NCI-H1436 treated with DMSO at 0.1 percent for 48 hours (cell line): ENCODE results near the gene ZBTB24.

Source experiments
- DNase-seq: peaks from one replicate; lab custom pipeline; 2025; lab: John Stamatoyannopoulos, UW

The ZBTB24 gene

DNA sequence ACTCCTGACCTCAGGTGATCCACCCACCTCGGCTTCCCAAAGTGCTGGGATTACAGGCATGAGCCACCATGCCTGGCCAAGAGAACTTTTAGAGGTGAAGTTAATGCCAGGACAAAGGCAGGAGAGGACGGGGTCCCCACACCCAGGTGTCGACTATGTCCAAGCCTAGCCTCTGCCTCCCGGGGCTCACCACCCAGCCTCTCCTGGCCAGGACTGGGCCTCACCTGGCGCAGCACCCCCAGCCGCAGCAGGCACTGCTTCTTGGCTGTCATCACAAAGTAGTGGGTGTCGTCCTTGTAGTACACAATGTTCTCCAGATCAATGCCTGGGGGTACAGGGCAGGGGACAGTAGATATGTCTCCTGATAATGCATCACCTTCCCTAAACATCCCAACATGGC lies 31.6 kb downstream of the ZBTB24 start:
- DNase-seq = no peak

GRCh38 chr6:109450801-109451200 lies 32.2 kb downstream of the ZBTB24 start:
- DNase-seq = no peak

DNA sequence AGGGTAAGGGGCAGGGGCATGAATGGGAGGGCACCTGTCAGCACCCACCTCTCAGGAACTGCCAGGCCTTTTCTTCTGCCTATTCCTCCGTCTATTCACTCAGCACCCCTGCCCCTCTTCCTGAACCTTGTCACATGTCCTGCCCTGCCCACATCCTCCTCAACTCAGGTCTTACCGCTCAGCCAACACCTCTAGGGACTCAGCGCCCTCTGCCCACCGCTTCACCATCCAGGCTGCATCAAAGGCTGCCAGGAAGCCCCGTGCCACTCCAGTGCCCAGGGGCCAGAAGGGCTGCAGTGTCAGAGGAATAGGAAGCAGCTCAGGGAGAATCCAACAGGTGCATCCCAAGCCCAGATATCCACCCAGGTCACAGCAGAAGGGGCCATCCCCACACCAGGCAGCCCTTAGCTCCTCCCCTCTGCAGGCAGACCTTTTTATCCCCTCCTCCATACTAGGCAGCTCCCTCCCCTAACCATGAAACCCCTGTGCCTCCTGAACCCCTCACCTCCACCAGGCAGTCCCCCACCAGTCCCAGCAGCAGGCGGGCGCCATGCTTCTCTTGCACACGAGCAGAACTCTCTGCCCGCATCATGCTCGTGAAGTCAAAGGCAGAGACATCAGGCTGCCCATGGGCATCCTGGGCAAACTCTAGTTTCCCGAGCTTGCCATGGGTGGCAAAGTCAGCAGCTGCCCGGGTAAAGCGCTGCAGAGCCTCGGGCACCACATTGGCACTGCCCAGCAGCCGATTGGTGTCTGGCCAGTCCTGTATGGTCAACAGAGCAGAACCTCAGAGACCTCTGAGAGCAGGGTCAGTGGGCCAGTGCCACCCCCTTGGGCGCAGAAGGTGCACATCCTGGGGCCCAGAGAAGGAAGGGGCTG lies 33.0 kb downstream of the ZBTB24 start:
- no peak for DNase-seq

DNA sequence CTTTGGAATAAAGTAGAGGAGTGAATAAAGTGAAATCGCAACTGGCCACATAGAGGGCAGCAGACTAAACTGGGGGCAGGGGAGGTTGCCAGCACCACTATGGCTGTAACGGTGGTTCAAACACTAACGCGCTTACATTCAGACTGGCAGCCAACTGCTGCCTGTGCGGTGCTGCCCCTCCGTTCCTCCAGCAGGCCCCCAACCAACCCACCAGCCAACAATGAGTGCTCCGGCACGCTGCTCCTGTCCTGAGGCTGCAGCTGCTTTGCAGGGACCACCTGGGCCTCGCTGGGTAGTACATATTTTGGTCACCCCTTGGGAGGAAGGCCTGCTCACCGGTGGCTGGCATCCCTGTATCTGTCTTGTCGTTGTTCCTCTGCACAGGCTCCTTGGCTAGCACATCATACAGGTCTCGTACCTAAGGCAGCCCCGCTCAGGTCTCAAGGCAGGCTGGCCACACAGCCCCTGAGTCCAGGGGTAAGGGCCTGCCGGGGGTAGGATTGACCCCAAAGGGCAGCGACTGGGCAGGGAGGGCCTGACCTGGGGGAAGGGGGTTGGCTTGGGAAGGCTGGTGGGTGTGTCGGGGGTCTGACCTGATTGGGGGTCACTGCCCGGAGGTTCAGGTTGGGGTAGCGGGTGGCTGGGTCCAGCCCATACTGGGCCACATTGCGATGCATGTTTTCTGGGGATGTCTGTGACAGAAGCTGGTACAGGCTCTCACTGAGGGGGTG lies 33.8 kb downstream of the ZBTB24 start:
- DNase-seq = no peak

DNA sequence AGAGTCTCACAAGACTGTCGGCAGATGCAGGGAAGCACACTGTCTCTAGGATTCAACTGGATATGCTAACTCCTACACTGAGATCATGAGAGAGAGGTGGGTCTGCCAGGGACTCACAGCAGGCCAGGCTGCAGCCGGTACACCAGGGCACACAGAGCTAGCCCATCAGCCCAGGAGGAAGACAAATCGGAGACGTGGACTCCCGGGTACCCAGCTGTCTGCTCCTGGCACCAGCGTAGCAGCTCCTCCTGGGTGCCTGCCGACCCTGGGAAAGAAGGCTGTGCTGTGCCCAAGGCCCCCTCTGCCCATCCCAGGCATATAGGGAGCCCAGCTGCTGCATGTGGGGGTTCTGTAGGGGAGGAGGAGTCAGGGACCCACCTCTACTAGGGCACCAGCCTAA lies 34.4 kb downstream of the ZBTB24 start:
- no peak for DNase-seq

DNA sequence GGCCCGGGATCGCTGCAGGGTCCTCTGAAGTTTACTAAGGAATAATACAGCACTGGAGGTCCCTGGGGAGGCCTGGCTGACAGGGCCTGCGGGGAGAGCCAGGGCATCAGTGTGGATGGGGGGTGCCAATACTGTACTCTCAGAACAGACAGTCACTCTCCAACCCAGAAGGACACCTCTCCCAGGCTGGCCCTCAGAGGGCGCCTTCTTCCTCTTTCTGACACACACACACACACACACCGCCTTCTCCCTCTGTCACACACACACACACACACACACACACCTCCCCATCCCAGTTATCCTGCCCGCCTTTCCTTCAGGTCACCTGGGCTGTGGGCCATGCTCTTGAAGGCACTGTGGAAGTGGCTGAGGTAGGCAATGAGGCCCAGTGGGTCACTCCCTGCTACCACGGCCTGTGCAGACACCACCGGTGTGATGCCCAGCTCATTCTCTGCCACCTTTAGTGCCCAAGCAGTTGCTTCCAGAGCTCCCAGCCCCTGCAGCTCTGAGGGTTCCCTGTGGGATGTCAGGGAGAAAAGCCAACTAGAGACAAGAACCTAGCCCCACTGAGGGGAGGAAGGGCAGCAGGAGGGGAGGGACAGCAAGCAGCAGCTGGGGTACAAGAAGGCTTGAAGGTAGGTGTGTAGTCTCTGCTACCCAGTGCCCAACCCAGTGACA lies 35.0 kb downstream of the ZBTB24 start:
- no peak for DNase-seq

DNA sequence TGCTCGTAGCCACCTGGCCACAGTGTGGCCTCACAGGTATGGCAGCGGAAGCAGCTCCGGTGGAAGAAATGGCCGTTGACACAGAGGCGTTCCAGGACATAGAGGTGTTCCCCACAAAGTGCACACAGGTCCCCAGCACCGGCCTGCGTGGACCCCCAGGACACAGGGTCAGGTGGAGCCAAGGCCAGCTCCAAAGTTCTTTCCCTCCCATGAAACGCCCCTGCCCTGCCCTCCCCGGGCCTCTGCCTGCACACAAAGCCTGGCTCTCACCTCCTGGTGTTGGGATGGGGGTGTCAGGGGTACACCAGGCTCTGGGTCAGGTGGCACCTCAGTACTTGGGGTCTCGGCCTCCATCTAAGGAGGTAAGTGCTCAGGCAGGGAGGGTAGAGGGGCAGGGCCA lies 35.9 kb downstream of the ZBTB24 start:
- DNase-seq = no peak

GRCh38 chr6:109446541-109446940 lies 36.5 kb downstream of the ZBTB24 start:
- no peak for DNase-seq

DNA sequence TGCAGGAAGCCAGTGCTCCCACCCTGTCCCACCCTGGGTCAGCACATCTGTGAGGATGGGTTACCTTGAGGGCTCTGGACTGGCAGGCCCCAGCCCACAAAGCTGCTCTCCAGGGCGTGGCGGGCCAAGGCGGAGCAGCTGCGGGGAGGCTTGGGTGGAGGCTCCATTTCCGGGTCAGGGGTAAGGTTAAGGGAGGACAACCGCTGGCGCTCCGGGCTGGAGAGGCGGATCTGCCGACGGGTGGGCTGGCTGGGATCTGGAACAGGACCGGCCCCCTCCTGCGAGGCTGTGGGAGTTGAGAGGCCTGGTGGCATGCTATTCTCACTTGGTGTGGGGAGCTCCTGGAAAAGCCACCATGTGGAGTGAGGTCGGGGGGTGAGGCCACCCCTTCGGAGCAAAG lies 36.9 kb downstream of the ZBTB24 start:
- no peak for DNase-seq

GRCh38 chr6:109445382-109445781 lies 37.6 kb downstream of the ZBTB24 start:
- DNase-seq = no peak

DNA sequence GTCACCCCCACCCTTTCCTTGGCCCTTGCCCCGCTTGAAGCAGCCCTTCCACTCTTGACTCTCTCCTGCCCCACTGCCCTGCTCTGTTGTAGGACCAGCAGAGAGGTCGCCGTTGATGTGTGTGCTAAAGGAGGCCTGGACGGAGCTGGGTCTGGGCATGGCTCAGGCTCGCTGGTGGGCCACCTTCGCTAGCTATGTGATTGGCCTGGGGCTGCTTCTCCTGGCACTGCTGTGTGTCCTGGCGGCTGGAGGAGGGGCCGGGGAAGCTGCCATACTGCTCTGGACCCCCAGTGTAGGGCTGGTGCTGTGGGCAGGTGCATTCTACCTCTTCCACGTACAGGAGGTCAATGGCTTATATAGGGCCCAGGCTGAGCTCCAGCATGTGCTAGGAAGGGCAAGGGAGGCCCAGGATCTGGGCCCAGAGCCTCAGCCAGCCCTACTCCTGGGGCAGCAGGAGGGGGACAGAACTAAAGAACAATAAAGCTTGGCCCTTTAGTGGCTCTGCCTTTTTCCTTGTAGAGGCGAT lies 39.5 kb downstream of the ZBTB24 start:
- no peak for DNase-seq

- no peak for DNase-seq
These were observed 40.6 kb downstream of the ZBTB24 start for GRCh38 chr6:109442393-109442924.

DNA sequence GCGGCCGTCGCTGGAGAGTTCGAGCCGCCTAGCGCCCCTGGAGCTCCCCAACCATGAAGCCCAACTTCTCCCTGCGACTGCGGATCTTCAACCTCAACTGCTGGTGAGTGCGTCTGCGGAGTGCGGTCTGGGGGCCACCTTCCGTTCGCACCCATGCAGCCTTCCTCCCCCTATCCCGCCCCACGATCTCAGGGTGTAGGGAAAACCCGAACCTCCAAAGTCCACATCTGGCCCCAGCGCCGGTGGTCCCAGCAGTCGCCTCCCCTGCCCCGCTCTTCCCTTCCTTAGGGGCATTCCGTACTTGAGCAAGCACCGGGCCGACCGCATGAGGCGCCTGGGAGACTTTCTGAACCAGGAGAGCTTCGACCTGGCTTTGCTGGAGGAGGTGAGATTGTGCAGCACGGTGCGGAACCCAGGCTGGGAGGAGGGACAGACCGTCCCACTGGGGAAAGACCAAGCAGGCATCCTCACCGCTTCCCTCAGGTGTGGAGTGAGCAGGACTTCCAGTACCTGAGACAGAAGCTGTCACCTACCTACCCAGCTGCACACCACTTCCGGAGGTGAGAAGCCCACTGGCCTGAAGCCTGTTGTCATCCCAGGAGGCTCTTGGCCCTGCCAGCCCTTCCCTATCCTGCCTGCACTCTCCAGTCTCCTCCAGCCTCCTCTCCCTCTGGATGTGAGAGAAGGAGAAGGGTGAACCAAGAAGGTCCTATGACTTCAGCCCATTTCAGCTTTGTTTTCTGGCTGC lies 41.8 kb downstream of the ZBTB24 start:
- no peak for DNase-seq

DNA sequence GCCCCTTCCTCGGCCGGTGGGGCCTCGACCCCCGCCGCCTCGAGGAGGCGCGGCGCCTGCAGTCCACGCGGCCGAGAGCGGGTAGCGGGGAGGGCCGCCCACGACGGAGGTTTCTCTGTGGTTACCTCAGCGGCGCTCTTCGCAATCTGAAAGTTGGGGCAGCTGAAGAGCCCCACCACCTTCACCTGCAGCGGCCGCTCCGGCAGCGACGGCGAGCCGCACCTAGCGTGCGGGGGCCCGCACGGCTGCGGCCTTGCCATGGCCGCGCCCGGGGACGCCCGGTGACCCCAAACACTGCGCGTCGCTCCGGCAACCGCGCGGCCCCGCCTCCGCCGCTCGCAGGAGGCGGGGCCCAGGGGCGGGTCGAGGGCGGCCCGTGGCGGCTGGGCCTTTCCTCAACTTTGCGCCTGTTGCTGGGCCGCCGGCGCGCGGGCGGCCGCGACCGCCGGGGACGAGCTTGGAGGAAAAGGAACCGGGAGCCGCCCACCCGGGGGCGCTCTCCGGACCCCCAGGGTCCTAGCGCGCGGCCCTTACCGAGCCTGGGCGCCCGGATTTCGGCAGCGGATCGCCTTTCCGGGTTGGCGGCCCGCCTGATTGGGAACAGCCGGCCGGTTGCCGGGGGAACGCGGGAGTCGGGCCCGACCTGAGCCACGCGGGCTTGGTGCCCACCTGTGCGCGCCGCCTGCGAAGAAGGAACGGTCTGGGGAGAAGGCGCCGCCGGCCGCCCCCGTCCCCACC lies 42.5 kb downstream of the ZBTB24 start, which contains the start of the genes PPIL6 and SMPD2:
PPIL6 (minus strand) TSS at position 298 of the 738 bp plus-strand sequence; CDS start at position 260, 38 bp downstream.
SMPD2 (plus strand) TSS at position 394 of the 738 bp plus-strand sequence. CDS start 398 bp downstream, outside the sequence.
- peak; percentile 21 for DNase-seq

DNA sequence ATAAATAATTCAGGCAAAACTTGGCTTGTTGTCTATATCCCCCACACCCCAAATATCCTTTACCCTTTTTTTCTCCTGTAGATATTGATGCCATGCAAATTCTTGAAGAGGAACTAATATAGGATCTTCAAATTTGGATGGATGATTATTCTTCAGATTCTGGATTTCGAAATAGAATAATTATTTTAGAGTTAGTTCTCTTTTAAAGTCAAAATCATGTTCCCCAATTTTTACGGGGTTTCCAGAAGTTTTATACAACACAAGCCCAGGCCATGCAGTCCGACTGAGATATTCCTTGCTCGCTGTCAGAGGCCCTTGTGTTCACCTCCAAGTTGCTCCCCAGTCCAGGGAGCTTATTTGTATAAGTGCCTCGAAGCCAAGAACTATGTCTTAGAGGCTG lies 47.0 kb downstream of the ZBTB24 start:
- DNase-seq = no peak

DNA sequence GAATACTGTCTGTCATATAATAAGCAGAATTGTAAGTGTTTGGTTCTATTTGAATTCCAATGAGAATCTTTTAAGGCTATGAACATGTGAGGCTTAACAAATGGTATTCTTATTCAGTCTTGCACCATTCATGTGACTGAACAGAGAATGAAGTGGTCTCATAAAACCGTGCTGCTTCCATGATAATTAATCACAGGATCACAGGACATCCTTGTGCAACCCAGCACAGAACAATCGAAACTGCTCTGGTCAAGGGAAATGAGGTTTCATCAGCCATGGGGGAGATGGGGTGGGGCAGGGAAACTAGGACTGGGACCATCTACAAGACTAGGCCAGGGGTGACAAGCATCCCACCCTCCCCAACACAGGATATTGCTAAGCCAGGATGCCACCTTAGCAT lies 48.6 kb downstream of the ZBTB24 start:
- no peak for DNase-seq

GRCh38 chr6:109429496-109429895 lies 53.5 kb downstream of the ZBTB24 start:
- no peak for DNase-seq

GRCh38 chr6:109428889-109429477 lies 54.0 kb downstream of the ZBTB24 start:
- DNase-seq = no peak

DNA sequence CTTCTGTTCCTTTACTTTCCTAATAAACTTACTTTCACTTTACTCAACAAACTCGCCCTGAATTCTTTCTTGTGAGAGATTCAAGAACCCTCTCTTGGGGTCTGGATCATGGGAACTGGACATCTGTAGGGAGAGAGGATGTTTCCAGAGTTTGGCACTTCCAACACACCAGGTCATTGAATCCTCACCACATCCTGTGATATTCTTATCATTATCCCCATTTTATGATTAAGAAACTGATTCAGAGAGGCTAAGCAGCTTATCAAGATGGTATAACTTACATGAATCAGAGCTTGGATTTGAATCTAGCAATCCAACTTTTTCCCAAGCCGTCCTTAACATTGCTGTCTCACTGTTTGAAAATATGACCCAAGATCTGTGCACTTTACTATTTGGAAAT lies 58.1 kb downstream of the ZBTB24 start:
- no peak for DNase-seq

- DNase-seq = no peak
These were observed 61.8 kb downstream of the ZBTB24 start for GRCh38 chr6:109421184-109421583.
